Measurements from ENCODE around the gene SH2D6. TPM values are rescaled to one million over a fixed set of nuclear protein-coding genes. Genes with fewer than 3 reads are reported as not detected.
"Not testable (repeated sequence)": the region's sequence is repeated elsewhere in the genome, so short reads cannot be mapped to it uniquely, and the experiment has no call there.

The SH2D6 gene
- total RNA-seq, 1 donor from 2014 or later, result under 0.01 TPM

GRCh38 chr2:85398426-85399182 lies 19.9 kb upstream of the SH2D6 start:
- DNase-seq (ENCODE audit: low read depth in 2 of 2), result no peak

- no peak for DNase-seq (ENCODE audit: low read depth in 2 of 2)
Measured at GRCh38 chr2:85399183-85399455, 19.4 kb upstream of the SH2D6 start.

GRCh38 chr2:85400023-85400422 lies 18.5 kb upstream of the SH2D6 start:
- DNase-seq (ENCODE audit: low read depth in 2 of 2), result no peak

- DNase-seq (ENCODE audit: low read depth in 2 of 2), result no peak
Measured at GRCh38 chr2:85400541-85401463, 17.7 kb upstream of the SH2D6 start.

GRCh38 chr2:85401464-85401805 lies 17.1 kb upstream of the SH2D6 start:
- no peak for DNase-seq (ENCODE audit: low read depth in 2 of 2)

- DNase-seq (ENCODE audit: low read depth in 2 of 2), result no peak
Measured at GRCh38 chr2:85401844-85402243, 16.7 kb upstream of the SH2D6 start.

DNA sequence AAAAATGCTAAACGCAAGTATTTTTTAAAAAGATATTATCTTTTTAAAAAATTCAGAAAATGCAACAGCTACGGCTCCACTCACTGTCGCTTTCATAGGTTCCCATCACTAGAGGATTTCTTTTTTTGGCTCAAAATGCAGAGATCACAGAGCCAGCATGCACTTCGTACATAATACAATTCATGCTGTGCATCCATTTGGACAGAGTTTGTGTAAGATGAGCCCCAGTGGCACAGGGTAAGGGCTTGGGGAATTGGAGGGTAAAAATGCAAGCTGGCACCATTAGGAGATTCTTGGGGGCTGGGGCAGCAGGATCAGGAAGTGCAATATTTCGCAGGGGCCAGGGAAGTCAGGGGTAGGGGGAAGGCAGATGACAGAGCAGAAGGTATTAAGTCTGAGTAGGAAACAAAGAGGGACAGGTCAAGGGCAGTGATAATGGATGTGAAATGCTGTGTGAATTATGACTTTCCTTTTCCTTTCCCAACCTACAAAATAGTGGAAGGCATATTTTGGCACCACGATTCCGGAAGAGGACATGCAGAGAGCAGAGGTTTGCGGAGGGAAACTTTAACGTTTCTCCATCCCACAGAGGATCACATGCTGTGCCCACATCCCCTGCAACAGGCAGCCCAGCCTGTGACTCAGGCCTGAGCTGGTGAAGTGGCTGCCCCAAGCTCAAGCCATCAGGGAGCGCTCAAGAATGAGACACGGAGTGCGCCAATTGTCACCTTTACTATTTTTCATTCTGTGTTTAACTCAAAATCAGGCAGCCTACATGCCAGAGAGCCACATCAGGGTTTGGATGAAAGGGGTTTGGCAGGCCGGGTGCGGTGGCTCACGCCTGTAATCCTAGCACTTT lies 13.1 kb upstream of the SH2D6 start:
- DNase-seq (ENCODE audit: low read depth in 2 of 2), result peak; percentile 70 to 77

- DNase-seq (ENCODE audit: low read depth in 2 of 2), result no peak
Measured at GRCh38 chr2:85409845-85410583, 8.5 kb upstream of the SH2D6 start, which contains the start of gene CAPG. Gene CAPG, minus strand, starts transcription at chr2:85410366. Its CDS starts 8,221 bp downstream, at chr2:85402145.

DNA sequence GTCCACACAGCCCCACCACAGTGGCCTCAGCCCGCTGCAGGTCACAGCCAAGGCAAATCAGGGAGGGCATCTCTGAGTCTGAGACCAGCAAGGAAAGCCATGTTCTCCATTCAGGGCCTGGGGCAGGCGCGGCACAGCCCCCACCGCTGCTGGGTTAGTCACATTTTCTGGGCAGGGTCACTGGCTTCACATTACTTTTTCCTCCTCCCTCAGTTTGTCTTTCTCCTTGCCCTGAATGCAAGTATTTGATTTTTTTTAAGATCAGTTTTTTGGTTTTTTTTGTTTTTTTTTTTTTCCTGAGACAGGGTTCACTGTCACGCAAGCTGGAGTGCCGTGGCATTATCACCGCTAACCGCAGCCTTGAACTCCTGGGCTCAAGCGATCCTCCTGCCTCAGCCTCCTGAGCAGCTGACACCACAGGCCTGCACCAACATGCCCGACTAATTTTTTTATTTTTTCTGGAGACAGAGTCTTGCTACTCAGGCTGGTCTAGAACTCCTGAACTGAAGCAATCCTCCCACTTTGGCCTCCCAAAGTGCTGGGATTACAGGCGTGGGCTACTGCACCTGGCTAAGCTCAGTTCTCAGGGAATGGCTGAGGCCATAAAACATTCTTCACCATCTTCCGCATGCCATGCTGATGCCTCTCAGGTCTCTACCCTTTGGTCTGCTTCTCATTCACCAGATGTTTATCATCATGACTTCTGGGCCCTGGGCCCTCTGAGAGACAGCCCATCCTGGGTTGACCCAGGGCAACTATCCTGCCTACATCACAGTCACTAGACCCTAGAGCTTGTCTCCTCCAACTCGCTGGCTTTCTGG lies 7.7 kb upstream of the SH2D6 start:
- DNase-seq (ENCODE audit: low read depth in 2 of 2), result no peak

DNA sequence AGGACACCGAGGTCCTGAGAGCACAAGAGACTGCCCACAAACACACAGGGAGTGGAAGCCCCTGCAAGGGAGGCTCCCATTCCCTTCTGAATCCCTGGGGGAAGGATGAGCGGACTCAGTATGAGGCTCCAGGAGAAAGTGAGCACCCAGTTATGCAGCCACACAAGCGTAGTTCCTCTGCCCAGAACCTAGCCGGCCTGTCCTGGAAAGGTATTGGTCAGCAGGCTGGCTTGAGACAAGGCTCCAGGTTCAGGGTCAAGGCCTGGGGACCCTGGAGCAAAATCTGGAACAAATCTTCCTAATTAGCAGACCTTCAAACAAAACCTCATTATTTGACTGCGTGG lies 7.1 kb upstream of the SH2D6 start:
- no peak for DNase-seq (ENCODE audit: low read depth in 2 of 2)

DNA sequence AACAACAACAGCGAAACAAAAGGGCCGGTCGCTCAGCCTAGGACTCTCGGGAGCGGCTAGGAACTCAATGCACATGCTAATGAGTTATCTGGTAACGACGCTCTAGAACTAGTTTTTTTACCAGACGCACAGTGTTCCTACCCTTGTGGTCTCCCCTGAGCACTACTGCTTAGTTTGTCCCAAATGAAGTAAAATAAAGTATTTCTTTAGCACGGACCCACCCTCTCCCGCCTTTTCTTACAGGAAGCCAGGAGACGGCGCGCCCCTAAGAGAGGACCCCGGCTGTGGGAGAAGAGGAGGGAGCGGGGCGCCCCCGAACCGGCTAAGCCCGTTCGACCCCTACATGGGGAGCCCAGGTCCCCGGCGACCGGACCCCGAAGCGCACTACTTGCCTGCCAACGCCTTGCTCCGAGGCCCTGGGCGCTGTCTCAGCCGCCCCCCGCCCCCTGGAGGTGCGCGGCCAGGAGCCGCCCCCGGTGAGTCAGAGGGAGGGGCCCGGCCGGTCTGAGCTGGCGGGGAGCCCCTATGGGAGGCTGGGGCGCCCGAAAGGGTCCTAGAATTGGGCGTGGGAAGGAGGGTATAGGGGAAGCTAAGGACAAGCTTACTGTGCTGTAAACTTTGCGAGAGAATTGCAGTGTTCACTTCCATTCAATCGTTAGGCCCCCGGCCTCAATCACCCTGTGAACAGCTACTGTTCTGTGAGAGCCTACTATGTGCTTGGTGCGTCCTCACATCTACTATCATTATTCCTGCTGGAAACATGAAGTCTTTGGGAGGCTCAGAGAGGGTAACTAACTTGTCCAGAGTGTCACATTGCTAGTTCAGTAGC lies 4.7 kb upstream of the SH2D6 start:
- DNase-seq (ENCODE audit: low read depth in 2 of 2), result peak in 1 of 2 donors; percentile 58

GRCh38 chr2:85414421-85414759 lies 4.1 kb upstream of the SH2D6 start:
- DNase-seq (ENCODE audit: low read depth in 2 of 2), result not testable (repeated sequence)

GRCh38 chr2:85414761-85415553 lies 3.6 kb upstream of the SH2D6 start:
- no peak for DNase-seq (ENCODE audit: low read depth in 2 of 2)

DNA sequence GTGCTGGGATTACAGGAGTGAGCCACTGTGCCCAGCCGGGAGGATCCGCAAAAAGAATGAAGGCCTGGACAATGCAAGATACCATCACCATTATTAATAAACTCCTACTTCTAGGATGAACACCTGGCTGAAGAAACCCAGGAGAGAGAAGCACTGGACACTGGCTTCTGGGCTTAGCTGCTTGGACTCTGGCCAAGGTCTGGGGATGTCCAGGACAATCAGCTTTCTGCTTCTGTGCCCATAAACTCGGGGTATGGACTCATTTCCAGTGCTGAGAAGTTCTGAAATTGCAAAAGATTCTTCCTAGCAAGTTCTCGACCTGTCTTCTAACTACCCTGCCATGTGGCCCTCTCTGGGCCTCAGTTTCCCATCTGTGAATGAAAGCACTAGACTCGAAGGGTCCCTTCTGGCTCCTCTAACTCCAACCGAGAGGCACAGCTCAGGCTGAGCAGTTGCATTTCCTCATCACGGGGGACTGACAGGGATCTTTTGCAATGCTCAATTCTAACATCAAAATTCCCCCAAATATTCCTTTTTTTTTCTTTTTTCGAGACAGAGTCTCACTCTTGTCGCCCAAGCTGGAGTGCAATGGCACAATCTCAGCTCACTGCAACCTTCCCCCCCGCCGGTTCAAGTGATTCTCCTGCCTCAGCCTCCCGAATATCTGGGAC lies 2.4 kb upstream of the SH2D6 start:
- DNase-seq (ENCODE audit: low read depth in 2 of 2), result no peak

DNA sequence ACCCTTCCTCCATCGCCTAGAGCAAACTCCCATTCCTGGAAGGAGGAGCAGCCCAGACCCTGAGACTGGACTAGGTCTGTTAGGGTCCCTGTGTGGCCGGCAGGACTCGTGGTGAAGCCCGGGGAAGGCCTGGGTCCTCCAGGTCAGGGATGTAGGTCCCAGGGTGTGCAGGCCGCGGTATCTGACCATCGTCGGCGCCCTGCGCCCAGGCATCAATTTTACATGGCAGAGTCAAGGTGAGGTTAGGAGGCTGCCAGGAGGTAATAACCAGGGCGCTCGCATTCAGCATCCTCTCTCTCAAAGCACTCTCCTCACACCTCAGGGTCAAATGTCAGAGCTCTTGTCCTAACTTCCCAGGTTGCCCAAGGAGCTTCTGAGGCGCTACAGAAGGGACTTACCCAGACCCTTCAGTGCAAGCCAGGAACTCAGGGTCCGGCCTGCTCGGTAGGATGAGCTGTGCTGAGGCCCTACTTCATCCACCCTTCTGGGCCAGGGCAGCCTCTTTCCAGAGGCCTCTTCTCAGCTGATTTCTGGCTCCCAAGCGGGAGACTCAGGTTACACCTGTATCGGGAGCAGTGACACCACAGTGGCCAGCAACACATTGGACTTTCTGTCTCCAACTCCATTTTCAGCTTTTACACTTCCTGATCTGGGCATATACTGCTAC lies 628 bp downstream of the SH2D6 start:
- no peak for DNase-seq (ENCODE audit: low read depth in 2 of 2)

GRCh38 chr2:85420536-85421259 lies 2.2 kb downstream of the SH2D6 start:
- peak; percentile 40 to 68 for DNase-seq (ENCODE audit: low read depth in 2 of 2)
